ENCODE results near the gene KANK2.

Gene KANK2

DNA sequence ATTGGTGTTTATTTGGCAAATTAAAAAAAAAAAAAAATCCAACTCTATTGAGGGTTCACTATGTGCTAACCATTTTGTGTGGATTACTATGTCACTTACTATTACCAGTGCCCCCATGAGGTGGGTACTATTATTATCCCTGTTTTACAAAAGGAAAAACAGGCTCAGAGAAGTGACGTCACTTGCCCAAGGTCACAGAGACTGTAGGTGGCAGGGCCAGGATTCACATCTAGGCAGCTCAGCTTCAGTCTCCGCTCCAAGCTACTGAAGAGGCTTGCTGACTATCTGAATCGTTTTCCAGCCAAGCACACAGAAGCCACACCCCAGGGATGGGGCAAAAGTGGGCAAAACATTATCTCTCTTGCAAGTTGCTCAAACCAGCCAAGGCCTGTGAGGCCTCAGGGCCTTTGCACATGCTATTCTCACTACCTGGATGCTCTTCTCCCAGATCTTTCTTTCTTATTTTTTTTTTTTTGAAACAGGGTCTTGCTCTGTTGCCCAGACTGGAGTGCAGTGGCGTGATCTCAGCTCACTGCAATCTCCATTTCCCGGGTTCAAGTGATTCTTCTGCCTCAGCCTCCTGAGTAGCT lies 37.2 kb upstream of the KANK2 start:
- no peak for TF ChIP-seq EGR1 (IDR thresholded peaks at IDR 0.05)
- no peak for TF ChIP-seq RAD21 (IDR thresholded peaks at IDR 0.05; ENCODE audit: low read depth)
- TF ChIP-seq, protein P1, sequence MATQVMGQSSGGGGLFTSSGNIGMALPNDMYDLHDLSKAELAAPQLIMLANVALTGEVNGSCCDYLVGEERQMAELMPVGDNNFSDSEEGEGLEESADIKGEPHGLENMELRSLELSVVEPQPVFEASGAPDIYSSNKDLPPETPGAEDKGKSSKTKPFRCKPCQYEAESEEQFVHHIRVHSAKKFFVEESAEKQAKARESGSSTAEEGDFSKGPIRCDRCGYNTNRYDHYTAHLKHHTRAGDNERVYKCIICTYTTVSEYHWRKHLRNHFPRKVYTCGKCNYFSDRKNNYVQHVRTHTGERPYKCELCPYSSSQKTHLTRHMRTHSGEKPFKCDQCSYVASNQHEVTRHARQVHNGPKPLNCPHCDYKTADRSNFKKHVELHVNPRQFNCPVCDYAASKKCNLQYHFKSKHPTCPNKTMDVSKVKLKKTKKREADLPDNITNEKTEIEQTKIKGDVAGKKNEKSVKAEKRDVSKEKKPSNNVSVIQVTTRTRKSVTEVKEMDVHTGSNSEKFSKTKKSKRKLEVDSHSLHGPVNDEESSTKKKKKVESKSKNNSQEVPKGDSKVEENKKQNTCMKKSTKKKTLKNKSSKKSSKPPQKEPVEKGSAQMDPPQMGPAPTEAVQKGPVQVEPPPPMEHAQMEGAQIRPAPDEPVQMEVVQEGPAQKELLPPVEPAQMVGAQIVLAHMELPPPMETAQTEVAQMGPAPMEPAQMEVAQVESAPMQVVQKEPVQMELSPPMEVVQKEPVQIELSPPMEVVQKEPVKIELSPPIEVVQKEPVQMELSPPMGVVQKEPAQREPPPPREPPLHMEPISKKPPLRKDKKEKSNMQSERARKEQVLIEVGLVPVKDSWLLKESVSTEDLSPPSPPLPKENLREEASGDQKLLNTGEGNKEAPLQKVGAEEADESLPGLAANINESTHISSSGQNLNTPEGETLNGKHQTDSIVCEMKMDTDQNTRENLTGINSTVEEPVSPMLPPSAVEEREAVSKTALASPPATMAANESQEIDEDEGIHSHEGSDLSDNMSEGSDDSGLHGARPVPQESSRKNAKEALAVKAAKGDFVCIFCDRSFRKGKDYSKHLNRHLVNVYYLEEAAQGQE (IDR thresholded peaks at IDR 0.05; ENCODE audit: low read depth) = no peak
- TF ChIP-seq, protein P2, sequence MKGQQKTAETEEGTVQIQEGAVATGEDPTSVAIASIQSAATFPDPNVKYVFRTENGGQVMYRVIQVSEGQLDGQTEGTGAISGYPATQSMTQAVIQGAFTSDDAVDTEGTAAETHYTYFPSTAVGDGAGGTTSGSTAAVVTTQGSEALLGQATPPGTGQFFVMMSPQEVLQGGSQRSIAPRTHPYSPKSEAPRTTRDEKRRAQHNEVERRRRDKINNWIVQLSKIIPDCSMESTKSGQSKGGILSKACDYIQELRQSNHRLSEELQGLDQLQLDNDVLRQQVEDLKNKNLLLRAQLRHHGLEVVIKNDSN (IDR thresholded peaks at IDR 0.05) = no peak

DNA sequence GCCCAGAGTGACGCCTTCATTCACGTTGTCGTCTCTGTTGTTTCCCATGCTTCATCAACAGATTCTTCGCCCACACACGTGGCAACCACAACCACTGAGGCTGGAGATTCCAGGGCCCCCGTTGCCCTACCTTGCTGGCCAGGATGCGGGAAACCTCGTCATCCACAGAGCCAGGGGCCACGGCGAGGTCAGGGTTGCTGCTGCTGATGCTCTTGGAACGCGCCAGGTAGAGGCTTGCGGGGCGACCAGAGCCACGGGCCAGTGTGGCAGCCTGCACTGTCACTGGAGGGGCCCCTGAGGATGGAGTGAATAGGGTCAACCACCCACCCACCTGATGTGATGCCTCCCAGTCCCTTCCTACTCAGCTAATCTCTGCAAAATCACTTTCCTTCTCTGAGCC lies 35.7 kb upstream of the KANK2 start:
- TF ChIP-seq EP300 (IDR thresholded peaks at IDR 0.05; ENCODE audit: borderline replicate concordance) = no peak
- TF ChIP-seq, protein P2 (IDR thresholded peaks at IDR 0.05) = no peak
- no peak for TF ChIP-seq NFIC (IDR thresholded peaks at IDR 0.05)
- TF ChIP-seq CREB1 (IDR thresholded peaks at IDR 0.05; ENCODE audit: low read depth) = no peak
- no peak for TF ChIP-seq RAD21 (IDR thresholded peaks at IDR 0.05; ENCODE audit: low read depth)
- TF ChIP-seq, protein P1 (IDR thresholded peaks at IDR 0.05; ENCODE audit: low read depth) = no peak
- TF ChIP-seq EGR1 (IDR thresholded peaks at IDR 0.05) = no peak
- no peak for TF ChIP-seq YY1 (IDR thresholded peaks at IDR 0.05; ENCODE audit: low read depth)
- TF ChIP-seq TEAD4 (IDR thresholded peaks at IDR 0.05) = no peak

GRCh38 chr19:11232555-11232954 lies 35.2 kb upstream of the KANK2 start:
- TF ChIP-seq EP300 (IDR thresholded peaks at IDR 0.05; ENCODE audit: borderline replicate concordance) (no peak), NFIC (IDR thresholded peaks at IDR 0.05) (no peak), EGR1 (IDR thresholded peaks at IDR 0.05) (no peak), RAD21 (IDR thresholded peaks at IDR 0.05; ENCODE audit: low read depth) (no peak), TCF12 (IDR thresholded peaks at IDR 0.05; ENCODE audit: low read depth) (no peak), CEBPB (IDR thresholded peaks at IDR 0.05) (no peak)
- TF ChIP-seq, protein P2 (IDR thresholded peaks at IDR 0.05) = no peak

GRCh38 chr19:11230621-11231386 lies 33.5 kb upstream of the KANK2 start:
- TF ChIP-seq, protein P2 (IDR thresholded peaks at IDR 0.05) = no peak
- TF ChIP-seq EGR1 (IDR thresholded peaks at IDR 0.05) = no peak
- TF ChIP-seq TCF12 (IDR thresholded peaks at IDR 0.05; ENCODE audit: low read depth) = no peak
- no peak for TF ChIP-seq CREB1 (IDR thresholded peaks at IDR 0.05; ENCODE audit: low read depth)
- TF ChIP-seq CEBPB (IDR thresholded peaks at IDR 0.05) = no peak
- TF ChIP-seq FOXM1 (IDR thresholded peaks at IDR 0.05; ENCODE audit: borderline replicate concordance, low read depth) = no peak
- TF ChIP-seq, protein P1 (IDR thresholded peaks at IDR 0.05; ENCODE audit: low read depth) = no peak
- no peak for TF ChIP-seq EP300 (IDR thresholded peaks at IDR 0.05; ENCODE audit: borderline replicate concordance)
- TF ChIP-seq, protein P3, sequence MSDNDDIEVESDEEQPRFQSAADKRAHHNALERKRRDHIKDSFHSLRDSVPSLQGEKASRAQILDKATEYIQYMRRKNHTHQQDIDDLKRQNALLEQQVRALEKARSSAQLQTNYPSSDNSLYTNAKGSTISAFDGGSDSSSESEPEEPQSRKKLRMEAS (IDR thresholded peaks at IDR 0.05) = no peak
- TF ChIP-seq ZBTB7A (IDR thresholded peaks at IDR 0.05; ENCODE audit: low read depth) = no peak
- no peak for TF ChIP-seq TEAD4 (IDR thresholded peaks at IDR 0.05)
- no peak for TF ChIP-seq NFIC (IDR thresholded peaks at IDR 0.05)

All from Ishikawa (cell line).